Cardiac fibroblast (primary cell): Measurements from ENCODE around the gene SPEN.

Experiments used
- DNase-seq, 2 donors: peaks; one replicate each; pipeline versions ENCODE4 v3.0.0 to v3.0.0-alpha.2; 2010; ENCODE audit warnings: low read depth in 2 of 2
- H3K4me3 ChIP-seq, 2 donors: replicated peaks in 1 of 2; 1 replicate in 1 of 2; 2 replicates in 1 of 2; pipeline ENCODE4 v1.5.1; 2011; ENCODE audit warnings: low read depth in 2 of 2, low read length in 2 of 2, mild to moderate bottlenecking in 2 of 2, moderate library complexity in 1 of 2
- TF ChIP-seq, protein P1 (sequence below): IDR thresholded peaks from one replicate; pipeline ENCODE4 v1.5.1; 2011; ENCODE audit warnings: low read depth, mild to moderate bottlenecking, low read length, inconsistent platforms

Gene SPEN, protein sequence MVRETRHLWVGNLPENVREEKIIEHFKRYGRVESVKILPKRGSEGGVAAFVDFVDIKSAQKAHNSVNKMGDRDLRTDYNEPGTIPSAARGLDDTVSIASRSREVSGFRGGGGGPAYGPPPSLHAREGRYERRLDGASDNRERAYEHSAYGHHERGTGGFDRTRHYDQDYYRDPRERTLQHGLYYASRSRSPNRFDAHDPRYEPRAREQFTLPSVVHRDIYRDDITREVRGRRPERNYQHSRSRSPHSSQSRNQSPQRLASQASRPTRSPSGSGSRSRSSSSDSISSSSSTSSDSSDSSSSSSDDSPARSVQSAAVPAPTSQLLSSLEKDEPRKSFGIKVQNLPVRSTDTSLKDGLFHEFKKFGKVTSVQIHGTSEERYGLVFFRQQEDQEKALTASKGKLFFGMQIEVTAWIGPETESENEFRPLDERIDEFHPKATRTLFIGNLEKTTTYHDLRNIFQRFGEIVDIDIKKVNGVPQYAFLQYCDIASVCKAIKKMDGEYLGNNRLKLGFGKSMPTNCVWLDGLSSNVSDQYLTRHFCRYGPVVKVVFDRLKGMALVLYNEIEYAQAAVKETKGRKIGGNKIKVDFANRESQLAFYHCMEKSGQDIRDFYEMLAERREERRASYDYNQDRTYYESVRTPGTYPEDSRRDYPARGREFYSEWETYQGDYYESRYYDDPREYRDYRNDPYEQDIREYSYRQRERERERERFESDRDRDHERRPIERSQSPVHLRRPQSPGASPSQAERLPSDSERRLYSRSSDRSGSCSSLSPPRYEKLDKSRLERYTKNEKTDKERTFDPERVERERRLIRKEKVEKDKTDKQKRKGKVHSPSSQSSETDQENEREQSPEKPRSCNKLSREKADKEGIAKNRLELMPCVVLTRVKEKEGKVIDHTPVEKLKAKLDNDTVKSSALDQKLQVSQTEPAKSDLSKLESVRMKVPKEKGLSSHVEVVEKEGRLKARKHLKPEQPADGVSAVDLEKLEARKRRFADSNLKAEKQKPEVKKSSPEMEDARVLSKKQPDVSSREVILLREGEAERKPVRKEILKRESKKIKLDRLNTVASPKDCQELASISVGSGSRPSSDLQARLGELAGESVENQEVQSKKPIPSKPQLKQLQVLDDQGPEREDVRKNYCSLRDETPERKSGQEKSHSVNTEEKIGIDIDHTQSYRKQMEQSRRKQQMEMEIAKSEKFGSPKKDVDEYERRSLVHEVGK (N-terminal part only)

GRCh38 chr1:15847100-15847892 is at the start of gene SPEN:
Gene SPEN, plus strand, starts transcription at chr1:15847707. Its CDS starts 361 bp downstream, at chr1:15848068.
- peak; percentile 94 to 98 for DNase-seq
- H3K4me3 ChIP-seq: peak within 1 kb of the TSS; percentile 89 to 92
- TF ChIP-seq, protein P1, sequence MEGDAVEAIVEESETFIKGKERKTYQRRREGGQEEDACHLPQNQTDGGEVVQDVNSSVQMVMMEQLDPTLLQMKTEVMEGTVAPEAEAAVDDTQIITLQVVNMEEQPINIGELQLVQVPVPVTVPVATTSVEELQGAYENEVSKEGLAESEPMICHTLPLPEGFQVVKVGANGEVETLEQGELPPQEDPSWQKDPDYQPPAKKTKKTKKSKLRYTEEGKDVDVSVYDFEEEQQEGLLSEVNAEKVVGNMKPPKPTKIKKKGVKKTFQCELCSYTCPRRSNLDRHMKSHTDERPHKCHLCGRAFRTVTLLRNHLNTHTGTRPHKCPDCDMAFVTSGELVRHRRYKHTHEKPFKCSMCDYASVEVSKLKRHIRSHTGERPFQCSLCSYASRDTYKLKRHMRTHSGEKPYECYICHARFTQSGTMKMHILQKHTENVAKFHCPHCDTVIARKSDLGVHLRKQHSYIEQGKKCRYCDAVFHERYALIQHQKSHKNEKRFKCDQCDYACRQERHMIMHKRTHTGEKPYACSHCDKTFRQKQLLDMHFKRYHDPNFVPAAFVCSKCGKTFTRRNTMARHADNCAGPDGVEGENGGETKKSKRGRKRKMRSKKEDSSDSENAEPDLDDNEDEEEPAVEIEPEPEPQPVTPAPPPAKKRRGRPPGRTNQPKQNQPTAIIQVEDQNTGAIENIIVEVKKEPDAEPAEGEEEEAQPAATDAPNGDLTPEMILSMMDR: peak; percentile 11

- peak; percentile 98 to 99 for DNase-seq
- H3K4me3 ChIP-seq: no peak overlapping the region
- TF ChIP-seq, protein P1: no peak
Observed at GRCh38 chr1:15799004-15799867, 48.3 kb upstream of the SPEN start.

GRCh38 chr1:15799928-15800835 is 47.3 kb upstream of the SPEN start:
- no peak overlapping the region for H3K4me3 ChIP-seq
- DNase-seq: peak; percentile 71 to 75
- TF ChIP-seq, protein P1: no peak

DNA sequence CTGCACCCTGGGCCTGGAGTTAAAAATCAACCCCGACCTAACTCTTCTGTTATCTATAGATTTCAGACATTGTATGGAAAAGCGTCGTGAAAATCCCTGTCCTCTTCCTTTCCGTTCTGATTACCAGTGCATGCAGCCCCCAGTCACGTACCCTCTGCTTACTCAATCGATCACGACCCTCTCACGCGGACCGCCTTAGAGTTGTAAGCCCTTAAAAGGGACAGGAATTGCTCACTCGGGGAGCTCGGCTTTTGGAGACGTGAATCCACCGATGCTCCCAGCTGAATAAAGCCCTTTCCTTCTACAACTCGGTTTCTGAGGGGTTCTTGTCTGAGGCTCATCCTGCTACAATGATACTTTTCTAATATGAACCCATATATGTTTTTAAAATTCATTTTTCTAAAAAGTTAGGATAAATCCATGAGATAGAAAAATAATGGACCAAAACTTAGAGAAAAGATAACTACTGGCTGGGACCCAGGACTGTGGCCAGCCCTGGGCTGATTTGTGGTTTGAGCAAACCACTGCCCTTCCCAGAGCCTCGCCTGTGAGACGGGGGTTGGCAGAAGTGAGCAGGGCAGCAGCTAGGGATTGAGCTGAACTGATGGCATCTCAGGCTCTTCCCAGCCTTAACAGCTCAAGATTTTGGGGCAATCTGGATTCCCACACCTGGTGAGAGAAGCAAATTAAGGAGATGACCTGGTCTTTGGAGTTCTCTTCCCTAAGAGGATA is 45.1 kb upstream of the SPEN start:
- DNase-seq: no peak
- TF ChIP-seq, protein P1: no peak
- no peak overlapping the region for H3K4me3 ChIP-seq

GRCh38 chr1:15803380-15803779 is 44.1 kb upstream of the SPEN start:
- TF ChIP-seq, protein P1: peak; percentile 25
- H3K4me3 ChIP-seq: no peak overlapping the region
- DNase-seq: peak in 1 of 2 donors; percentile 43
